HFFc6 (cell line): ENCODE data around the gene TMEM266. TPM values are rescaled to one million over a fixed set of nuclear protein-coding genes. Genes with fewer than 3 reads are reported as not detected.

Source experiments
- DNase-seq: peaks from one replicate; pipeline ENCODE4 v3.0.0-alpha.2; 2018
- H3K27ac Mint-ChIP-seq: 2 replicates; pipeline ENCODE4 v1.8.0; 2020; ENCODE audit warnings: mild to moderate bottlenecking, mixed read lengths
- H3K27me3 Mint-ChIP-seq: 2 replicates; pipeline ENCODE4 v1.8.0; 2021; ENCODE audit warnings: mild to moderate bottlenecking, moderate library complexity, mixed read lengths; ENCODE audit not compliant: insufficient read depth
- H3K36me3 Mint-ChIP-seq: 2 replicates; pipeline ENCODE4 v1.8.0; 2021; ENCODE audit warnings: low read depth, mixed read lengths
- H3K4me1 Mint-ChIP-seq: 2 replicates; pipeline ENCODE4 v1.8.0; 2020; ENCODE audit warnings: low read depth, mixed read lengths
- H3K4me3 Mint-ChIP-seq: 2 replicates; pipeline ENCODE4 v1.8.0; 2020; ENCODE audit warnings: mild to moderate bottlenecking, moderate library complexity, mixed read lengths
- H3K9me3 Mint-ChIP-seq: 2 replicates; pipeline ENCODE4 v1.8.0; 2020; ENCODE audit warnings: mild to moderate bottlenecking, mixed read lengths
- CTCF ChIP-seq: fragments of 200-600 bp; sonication (generic); IDR thresholded peaks from 2 replicates; pipeline ENCODE4 v1.5.0; 2021; ENCODE audit warnings: antibody characterized with exemption, mild to moderate bottlenecking
- total RNA-seq, 6 experiments: library from RNA; stranded (reverse); fragmentation: NEBNext Ultra II Directional; extraction: Animal tissue kit (Norgen Biotek cat#: 25700); gene quantifications; 2 replicates in 1 of 6; 3 replicates in 5 of 6; pipeline ENCODE4 v1.2.3, GENCODE V29; 2021

Gene TMEM266
- total RNA-seq, 6 experiments from 2014 or later = 0.10 to 0.19 (median 0.17) TPM; not detected in 1

DNA sequence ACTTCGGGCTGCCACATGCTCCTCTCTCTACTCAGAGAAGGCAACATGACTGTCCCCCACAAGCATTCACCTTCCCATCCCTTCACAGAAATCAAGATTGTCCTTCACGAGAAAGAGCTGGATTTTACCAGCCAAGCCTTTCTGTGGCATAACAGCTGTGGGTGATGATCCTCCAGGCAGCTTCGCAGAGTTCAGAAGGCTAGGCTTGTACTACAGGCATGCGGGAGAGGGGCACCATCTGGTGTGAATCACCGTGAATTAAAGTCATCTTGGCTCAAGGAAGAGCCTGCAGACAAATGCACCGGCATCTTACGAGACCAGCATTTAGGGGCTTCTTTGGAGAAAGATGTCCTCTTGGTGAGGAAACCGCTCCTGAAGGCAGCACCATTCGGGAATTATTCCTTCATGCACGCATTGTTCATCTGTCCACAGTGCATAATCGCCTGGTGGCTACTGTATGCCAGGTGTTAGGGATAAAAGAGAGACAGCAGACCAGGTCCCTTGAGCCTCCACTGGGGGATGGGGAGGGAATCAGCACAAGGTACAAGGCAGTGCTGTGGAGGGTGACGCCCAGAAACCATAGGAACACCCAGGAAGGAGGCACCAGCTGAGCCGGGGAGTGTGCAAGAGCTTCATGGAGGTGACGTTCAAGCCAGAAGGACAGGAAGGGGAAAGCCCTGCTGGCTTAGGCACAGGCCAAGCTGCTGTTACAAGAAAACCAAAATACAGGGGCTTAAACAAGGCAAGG is 108.6 kb downstream of the TMEM266 start:
- Mint-ChIP-seq H3K9me3 (no peaks in the 10 kb centered on the region), H3K36me3 (no peaks in the 10 kb centered on the region), H3K4me1 (peaks cover 29% of the 10 kb centered on the region), H3K4me3 (no peak overlapping the region), H3K27me3 (peaks cover 2% of the 10 kb centered on the region), H3K27ac (no peak overlapping the region)
- no peak for DNase-seq
- no peak for TF ChIP-seq CTCF

- H3K27me3 Mint-ChIP-seq = peaks cover 2% of the 10 kb centered on the region
- peak; percentile 40 for DNase-seq
- no peak for TF ChIP-seq CTCF
- H3K9me3 Mint-ChIP-seq = no peaks in the 10 kb centered on the region
- peaks cover 23% of the 10 kb centered on the region for H3K4me1 Mint-ChIP-seq
- H3K27ac Mint-ChIP-seq = no peak overlapping the region
- H3K4me3 Mint-ChIP-seq = no peak overlapping the region
- H3K36me3 Mint-ChIP-seq = no peaks in the 10 kb centered on the region
These were observed 109.2 kb downstream of the TMEM266 start for GRCh38 chr15:76169018-76169417.

DNA sequence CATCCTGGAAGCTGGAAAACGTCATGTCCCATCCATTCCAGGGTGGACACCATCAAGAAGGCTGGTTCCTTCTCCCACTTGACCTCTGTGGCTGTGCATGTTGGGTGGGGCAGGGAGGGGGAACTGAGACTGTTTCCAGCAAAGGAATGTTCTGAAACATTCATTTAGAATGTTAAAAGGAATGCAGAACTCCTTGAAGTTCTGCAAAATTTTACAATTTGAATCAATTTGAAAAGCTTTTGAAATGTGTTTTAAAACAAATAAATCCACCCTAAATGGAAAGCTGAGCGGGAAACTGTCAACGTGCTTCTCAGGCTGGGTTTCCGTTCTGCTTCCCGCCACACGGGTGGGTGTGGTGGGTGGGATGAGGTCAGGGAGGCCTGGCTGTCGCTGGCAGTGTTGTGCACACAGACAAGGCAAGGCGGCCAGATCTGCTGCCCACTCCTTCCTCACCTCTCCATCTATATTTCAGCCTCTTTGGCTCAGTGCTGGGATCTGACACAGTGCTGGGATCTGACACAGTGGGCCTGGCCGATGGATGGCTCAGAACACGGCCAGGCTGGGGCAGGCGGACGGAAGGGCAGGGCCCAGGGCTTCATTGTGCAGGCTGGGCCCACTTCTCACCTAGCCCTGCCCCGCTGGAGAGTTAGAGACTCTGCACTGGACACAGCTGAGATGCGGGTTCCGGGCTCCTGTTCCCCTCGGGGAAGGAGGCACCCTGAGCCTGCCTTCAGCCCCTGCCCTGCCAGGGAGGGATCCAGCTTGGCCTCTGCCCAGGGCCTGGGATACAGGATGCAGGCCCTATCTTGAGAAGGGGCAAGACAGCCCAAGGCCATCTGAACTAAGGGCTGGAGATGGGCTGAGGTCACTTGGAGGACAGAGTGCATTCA is 110.4 kb downstream of the TMEM266 start:
- H3K4me1 Mint-ChIP-seq = peaks cover 21% of the 10 kb centered on the region
- H3K27ac Mint-ChIP-seq = peak overlapping the region; percentile 69
- H3K9me3 Mint-ChIP-seq = no peaks in the 10 kb centered on the region
- no peak overlapping the region for H3K4me3 Mint-ChIP-seq
- no peaks in the 10 kb centered on the region for H3K36me3 Mint-ChIP-seq
- peaks cover 6% of the 10 kb centered on the region for H3K27me3 Mint-ChIP-seq
- no peak for DNase-seq
- no peak for TF ChIP-seq CTCF

- Mint-ChIP-seq H3K27ac (no peak overlapping the region), H3K27me3 (peaks cover 9% of the 10 kb centered on the region), H3K36me3 (0 out of 2 replicates have a peak, but pooled peaks cover 4% of the 10 kb centered on the region), H3K4me3 (no peak overlapping the region), H3K9me3 (no peaks in the 10 kb centered on the region), H3K4me1 (peaks cover 28% of the 10 kb centered on the region)
- no peak for DNase-seq
- TF ChIP-seq CTCF = no peak
These were observed 113.0 kb downstream of the TMEM266 start for GRCh38 chr15:76172782-76173181.

GRCh38 chr15:76173317-76173834 is 113.6 kb downstream of the TMEM266 start:
- TF ChIP-seq CTCF = no peak
- Mint-ChIP-seq H3K9me3 (no peaks in the 10 kb centered on the region), H3K27ac (no peak overlapping the region), H3K4me3 (no peak overlapping the region), H3K27me3 (peaks cover 10% of the 10 kb centered on the region), H3K4me1 (peaks cover 34% of the 10 kb centered on the region), H3K36me3 (0 out of 2 replicates have a peak, but pooled peaks cover 4% of the 10 kb centered on the region)
- no peak for DNase-seq
